Esophagus squamous epithelium (tissue), 4 donors: ENCODE data around the gene KIAA1217.

ENCODE experiments used
- CTCF ChIP-seq, 6 experiments: fragments of 450-650 bp in 4 of 6; fragments of 200-600 bp in 2 of 6; sonication (generic) in 2 of 6; IDR thresholded peaks; one replicate each; pipeline ENCODE4 v1.5.1; 2016 to 2019; ENCODE audit warnings: antibody characterized with exemption in 6 of 6, mild to moderate bottlenecking in 4 of 6, moderate library complexity in 4 of 6
- POLR2A ChIP-seq, 4 donors: fragments of 450-650 bp; IDR thresholded peaks; one replicate each; pipeline ENCODE4 v1.6.1; 2017; ENCODE audit warnings: antibody characterized with exemption in 4 of 4, mild to moderate bottlenecking in 4 of 4, moderate library complexity in 3 of 4

GRCh38 chr10:24255881-24256311 is 47.0 kb downstream of the KIAA1217 start:
- TF ChIP-seq CTCF (IDR thresholded peaks at IDR 0.05) (no peak), POLR2A (IDR thresholded peaks at IDR 0.05) (no peak)
